GM18858 (cell line): ENCODE results near the gene STAT2.
"Not testable (repeated sequence)": the region's sequence is repeated elsewhere in the genome, so short reads cannot be mapped to it uniquely, and the experiment has no call there.

Experiments
- ATAC-seq: cut with Tn5 transposase; IDR thresholded peaks from one replicate; pipeline ENCODE4 v1.9.1; 2021; ENCODE audit not compliant: unreplicated experiment

The STAT2 gene

GRCh38 chr12:56359851-56360767 is at the start of gene STAT2:
Gene STAT2 (minus strand): TSS chr12:56360107. CDS start chr12:56356571, 3,536 bp downstream.
- ATAC-seq: peak; percentile 87

DNA sequence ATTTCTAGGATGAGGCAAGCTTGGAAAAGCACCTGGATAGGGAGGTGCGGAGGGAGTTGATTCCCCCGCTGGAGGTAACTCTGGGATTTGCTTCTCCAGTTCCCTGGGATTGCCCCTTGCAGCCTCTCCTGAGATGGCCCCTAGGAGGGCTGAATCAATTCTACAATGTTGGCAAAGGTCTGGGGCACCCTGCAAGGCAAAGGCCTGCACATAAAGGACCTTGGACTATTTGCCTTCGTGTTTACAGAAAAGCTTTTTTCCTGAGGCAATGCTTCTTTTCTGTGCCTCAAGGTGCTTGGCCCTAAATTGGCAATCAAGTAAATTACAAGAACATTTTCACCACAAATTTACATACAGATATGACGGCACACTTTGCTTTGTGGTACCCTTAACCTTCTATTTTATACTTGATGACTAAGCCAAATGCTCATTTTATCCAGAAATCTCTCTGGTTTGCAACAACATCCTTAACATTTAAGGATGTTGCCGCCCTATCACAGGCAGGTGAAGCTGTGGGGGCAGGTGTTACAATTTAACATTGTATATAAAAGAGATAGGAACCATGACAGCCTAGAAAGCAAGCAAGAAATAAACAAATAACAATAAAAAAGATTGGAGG is 49.0 kb upstream of the STAT2 start:
- ATAC-seq: no peak

GRCh38 chr12:56404227-56404626 is 44.3 kb upstream of the STAT2 start:
- ATAC-seq: not testable (repeated sequence)

DNA sequence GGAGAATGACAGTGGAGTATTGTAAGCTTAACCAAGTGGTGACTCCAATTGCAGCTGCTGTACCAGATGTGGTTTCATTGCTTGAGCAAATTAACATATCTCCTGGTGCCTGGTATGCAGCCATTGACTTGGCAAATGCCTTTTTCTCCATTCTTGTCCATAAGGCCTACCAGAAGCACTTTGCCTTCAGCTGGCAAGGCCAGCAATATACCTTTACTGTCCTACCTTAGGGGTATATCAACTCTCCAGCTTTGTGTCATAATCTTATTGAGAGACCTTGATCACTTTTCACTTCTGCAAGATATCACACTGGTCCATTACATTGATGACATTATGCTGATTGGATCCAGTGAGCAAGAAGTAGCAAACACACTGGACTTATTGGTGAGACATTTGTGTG is 41.7 kb upstream of the STAT2 start:
- not testable (repeated sequence) for ATAC-seq

- not testable (repeated sequence) for ATAC-seq
These were observed 41.2 kb upstream of the STAT2 start for GRCh38 chr12:56401125-56401524.

GRCh38 chr12:56399466-56399865 is 39.6 kb upstream of the STAT2 start:
- ATAC-seq: not testable (repeated sequence)

DNA sequence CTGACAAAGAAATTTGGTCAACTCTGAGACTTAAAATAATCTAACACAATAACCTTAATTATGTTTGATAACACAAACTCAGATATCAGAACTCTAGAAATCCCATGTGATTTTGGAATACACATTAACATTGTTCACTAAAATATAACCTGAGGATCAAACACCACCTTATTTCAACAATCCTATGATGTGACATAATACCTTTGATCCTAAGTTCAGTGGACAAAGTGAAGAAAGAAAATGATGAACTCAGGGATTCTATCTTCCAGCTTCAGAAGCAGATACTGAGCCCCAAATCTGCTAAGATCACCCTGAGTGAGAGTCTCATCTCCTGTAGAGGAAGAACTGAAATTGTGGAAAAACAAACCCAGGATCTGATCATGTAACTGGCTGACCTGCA is 38.4 kb upstream of the STAT2 start:
- no peak for ATAC-seq

GRCh38 chr12:56392331-56392730 is 32.4 kb upstream of the STAT2 start:
- no peak for ATAC-seq

DNA sequence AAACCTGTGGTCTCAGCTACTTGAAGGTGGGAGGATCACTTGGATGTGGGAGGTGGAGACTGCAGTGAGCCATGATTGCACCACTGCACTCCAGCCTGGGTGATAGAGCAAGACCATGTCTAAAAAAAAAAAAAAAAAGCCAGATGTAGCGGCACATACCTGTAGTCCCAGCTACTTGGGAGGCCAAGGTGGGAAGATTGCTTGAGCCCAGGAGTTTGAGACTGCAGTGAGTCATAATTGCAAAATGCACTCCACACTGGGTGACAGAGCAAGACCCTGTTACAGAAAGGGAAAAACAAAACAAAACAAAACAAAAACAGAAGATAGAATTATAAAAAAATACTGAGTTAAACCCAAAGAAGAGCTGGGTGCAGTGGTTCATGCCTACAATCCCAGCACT is 31.8 kb upstream of the STAT2 start:
- ATAC-seq: no peak

DNA sequence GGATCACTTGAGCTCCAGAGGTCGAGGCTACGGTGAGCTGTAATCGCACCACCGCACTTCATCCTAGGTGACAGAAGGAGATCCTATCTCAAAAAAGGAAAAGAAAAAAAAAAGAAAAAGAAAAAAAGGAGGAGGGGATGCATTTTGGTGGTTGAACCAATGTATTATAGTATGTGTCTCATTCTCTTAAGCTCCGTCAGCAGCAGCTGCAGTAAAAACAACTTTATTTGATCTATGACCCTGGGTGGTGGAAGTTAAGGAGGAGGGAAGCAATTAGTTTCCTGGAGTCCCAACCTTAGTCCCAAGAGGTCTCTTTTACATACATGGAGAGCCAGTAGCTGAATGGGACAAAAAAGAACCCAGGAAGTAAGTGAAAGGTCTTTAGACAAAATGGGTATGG is 29.5 kb upstream of the STAT2 start:
- ATAC-seq: no peak

DNA sequence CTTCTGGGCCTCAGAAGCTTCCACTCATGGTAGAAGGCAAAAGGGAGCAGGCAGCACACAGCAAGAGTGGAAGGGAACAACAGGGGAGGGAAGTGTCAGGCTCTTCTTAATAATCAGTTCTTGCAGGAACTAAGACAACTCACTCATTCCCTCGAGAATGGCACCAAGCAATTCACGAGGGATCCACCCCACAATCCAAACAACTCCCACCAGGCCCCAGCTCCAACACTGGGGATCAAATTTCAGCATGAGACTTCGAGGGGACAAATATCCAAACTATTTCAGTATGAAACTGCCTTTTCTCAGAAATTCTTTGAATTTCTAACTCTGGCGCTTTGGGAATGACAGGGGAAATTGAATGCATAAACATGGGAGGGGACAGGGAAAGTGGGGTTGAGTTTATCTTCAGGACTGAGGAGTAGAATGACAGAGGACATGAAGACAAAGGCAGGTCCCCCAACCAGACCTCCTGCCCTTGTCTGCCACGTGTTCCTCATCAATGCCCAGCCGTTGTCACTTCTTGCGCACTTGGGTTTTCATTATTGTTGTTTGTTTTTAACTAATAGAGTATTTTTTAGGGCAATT is 27.3 kb upstream of the STAT2 start:
- no peak for ATAC-seq

GRCh38 chr12:56385873-56386272 is 26.0 kb upstream of the STAT2 start:
- no peak for ATAC-seq

DNA sequence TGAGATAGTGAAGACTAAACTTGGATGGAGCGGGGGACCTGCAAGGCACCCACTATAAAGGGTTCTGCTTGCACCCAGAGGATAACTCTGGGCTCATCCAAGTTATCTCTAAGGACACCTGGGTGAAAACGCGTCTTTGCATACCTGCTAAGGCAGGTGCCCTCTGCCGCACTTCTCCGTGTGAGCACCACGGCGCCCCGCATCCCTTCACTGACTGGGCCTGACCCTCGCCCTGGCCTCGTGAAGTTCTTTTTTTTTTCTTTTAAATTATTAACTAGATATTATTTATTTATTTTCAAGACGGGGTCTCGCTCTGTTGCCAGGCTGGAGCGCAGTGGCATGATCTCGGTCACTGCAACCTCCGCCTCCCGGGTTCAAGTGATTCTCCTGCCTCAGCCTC is 22.7 kb upstream of the STAT2 start:
- no peak for ATAC-seq

DNA sequence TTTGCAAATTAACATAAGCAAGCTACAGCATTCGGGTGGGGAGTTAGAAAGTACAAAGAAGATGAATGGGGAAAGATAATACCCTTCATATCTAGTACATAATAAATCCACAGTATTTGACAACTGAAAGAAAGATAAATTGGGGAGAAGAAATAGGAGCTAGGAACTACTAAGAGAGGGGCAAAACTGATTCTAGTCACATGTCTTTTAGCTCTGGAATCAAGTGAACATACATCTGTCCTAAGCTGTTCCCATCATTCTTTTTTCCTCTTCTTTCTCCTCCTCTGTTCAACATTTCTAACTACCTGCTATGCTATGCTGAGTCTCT is 18.0 kb upstream of the STAT2 start:
- ATAC-seq: no peak

DNA sequence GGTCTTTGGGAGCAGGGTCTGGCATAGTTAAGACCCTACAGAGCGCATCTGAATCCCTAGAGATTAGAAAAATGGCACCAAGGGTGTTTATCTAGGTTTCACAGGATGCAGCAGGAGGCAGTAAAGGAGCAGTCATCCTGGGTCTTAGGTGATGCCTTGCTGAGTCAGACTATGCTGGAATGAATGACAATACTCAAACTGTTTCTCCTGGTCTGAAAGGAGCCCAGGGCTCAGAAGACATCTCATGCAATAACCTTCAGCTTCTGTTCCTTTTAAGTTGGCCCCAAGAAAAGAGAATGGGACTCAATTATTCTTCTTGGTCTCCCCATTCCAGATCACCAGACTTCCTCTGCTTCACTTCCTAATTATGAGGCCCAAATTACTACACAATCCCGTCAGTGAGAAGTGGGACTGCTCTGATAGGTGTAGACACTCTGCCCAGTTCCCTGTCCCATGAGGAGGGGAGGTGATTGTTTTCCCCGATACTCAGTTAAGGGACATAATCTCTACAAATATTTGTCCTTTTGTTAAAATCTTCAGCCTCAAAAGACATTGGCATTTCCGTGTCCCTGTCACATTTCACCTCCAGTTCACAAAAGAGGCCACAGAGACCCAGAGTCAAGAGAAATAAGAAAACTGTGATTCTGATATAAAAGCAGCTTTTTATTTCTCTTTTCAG is 17.5 kb upstream of the STAT2 start:
- no peak for ATAC-seq

GRCh38 chr12:56375598-56376434 is 15.9 kb upstream of the STAT2 start:
- ATAC-seq: no peak

- no peak for ATAC-seq
These were observed 15.1 kb upstream of the STAT2 start for GRCh38 chr12:56374726-56375597.

DNA sequence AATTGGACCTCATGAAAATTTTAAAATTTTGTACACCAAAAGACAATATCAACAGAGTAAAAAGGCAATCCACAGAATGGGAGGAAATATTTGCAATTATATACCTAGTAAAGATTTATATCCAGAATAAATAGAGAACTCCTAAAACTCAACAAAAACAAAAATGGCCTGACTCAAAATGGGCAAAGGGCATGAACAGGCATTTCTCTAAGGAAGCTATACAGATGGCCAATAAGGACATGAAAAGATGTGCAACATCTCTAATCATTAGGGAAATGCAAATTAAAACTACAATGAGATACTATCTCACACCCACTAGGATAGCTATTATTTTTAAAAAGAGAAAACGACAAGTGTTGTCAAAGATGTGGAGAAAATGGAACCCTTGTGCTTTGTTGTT is 13.6 kb upstream of the STAT2 start:
- no peak for ATAC-seq

DNA sequence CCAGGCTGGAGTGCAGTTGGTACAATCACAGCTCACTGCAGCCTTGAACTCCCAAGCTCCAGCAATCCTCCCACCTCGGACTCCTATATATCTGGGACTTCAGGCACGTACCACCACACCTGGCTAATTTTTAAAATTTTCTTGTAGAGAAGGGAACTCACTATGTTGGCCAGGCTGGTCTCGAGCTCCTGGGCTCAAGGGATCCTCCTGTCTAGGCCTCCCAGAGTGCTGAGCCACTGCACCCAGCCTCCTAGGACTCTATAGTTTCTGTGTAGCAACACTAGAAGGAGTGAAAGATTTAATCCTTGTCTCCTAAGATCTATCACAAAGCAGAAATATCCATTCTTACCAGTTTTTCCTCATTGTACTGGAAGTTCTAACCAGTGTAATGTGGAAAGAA is 7.0 kb upstream of the STAT2 start:
- ATAC-seq: no peak
